Lower leg skin (tissue), 4 donors: ENCODE data around the gene MAPK8IP3. TPM values are rescaled to one million over a fixed set of nuclear protein-coding genes. Genes with fewer than 3 reads are reported as not detected.

Source experiments
- DNase-seq, 2 donors: peaks; one replicate each; pipeline ENCODE4 v3.0.0-alpha.2; 2019; ENCODE audit warnings: low spot score in 2 of 2
- H3K4me3 ChIP-seq: fragments of 200-600 bp; sonication (generic); 2 replicates; pipeline ENCODE4 v1.5.1; 2017; ENCODE audit warnings: mild to moderate bottlenecking, low read depth; ENCODE audit not compliant: poor library complexity, severe bottlenecking
- POLR2A ChIP-seq, 2 donors: fragments of 450-650 bp; IDR thresholded peaks; one replicate each; pipeline ENCODE4 v1.6.1; 2016 to 2017; ENCODE audit warnings: antibody characterized with exemption in 2 of 2, mild to moderate bottlenecking in 1 of 2, moderate library complexity in 1 of 2
- WGBS, 2 donors: methylation state at CpG; one replicate each; pipeline ENCODE4 v1.1.5; 2018; 5-methylcytosine and 5-hydroxymethylcytosine counted together
- intact Hi-C: fragments of 100-400 bp; cut with DNase I; formaldehyde crosslinking; loops from one replicate; pipeline ENCODE4 v1.15.0; 2023; ENCODE audit warnings: low total_unique reads
- total RNA-seq, 4 donors: library from RNA; depleted of rRNA; stranded (reverse); fragments of >200 nt; gene quantifications; one replicate each; pipeline ENCODE4 v1.1.0, GENCODE V29; 2016
- TF ChIP-seq, protein P1 (sequence below), 3 donors: fragments of 450-650 bp; IDR thresholded peaks; one replicate each; pipeline ENCODE4 v1.5.1; 2016; ENCODE audit warnings: antibody characterized with exemption in 3 of 3, mild to moderate bottlenecking in 3 of 3, moderate library complexity in 2 of 3

MAPK8IP3 gene
- total RNA-seq, 4 donors from 2014 or later: 59.9 to 95.8 (median 62.9) TPM

- peak in 1 of 2 donors; percentile 96 for DNase-seq
- peak within 1 kb of the TSS; percentile 69 for H3K4me3 ChIP-seq
- no peak for TF ChIP-seq POLR2A (IDR thresholded peaks at IDR 0.05)
- TF ChIP-seq, protein P1, sequence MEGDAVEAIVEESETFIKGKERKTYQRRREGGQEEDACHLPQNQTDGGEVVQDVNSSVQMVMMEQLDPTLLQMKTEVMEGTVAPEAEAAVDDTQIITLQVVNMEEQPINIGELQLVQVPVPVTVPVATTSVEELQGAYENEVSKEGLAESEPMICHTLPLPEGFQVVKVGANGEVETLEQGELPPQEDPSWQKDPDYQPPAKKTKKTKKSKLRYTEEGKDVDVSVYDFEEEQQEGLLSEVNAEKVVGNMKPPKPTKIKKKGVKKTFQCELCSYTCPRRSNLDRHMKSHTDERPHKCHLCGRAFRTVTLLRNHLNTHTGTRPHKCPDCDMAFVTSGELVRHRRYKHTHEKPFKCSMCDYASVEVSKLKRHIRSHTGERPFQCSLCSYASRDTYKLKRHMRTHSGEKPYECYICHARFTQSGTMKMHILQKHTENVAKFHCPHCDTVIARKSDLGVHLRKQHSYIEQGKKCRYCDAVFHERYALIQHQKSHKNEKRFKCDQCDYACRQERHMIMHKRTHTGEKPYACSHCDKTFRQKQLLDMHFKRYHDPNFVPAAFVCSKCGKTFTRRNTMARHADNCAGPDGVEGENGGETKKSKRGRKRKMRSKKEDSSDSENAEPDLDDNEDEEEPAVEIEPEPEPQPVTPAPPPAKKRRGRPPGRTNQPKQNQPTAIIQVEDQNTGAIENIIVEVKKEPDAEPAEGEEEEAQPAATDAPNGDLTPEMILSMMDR (IDR thresholded peaks at IDR 0.05): no peak
- intact Hi-C loops: no loop called here
- 1% methylated on average over 26 to 66 of the region's 108 CpGs for WGBS, 2 donors
Observed at GRCh38 chr16:1772908-1773702, 67.1 kb downstream of the MAPK8IP3 start, which contains the start of gene MRPS34. Gene MRPS34 (minus strand): TSS chr16:1773134. CDS start chr16:1773119, 15 bp downstream.

- TF ChIP-seq, protein P1 (IDR thresholded peaks at IDR 0.05): no peak
- no peak for TF ChIP-seq POLR2A (IDR thresholded peaks at IDR 0.05)
- intact Hi-C loops: no loop called here
- 3 to 15% methylated on average over 21 to 31 of the region's 45 CpGs for WGBS, 2 donors
- H3K4me3 ChIP-seq: peak overlapping the region; percentile 69
- no peak for DNase-seq
Observed at GRCh38 chr16:1773703-1774447, 67.9 kb downstream of the MAPK8IP3 start.

DNA sequence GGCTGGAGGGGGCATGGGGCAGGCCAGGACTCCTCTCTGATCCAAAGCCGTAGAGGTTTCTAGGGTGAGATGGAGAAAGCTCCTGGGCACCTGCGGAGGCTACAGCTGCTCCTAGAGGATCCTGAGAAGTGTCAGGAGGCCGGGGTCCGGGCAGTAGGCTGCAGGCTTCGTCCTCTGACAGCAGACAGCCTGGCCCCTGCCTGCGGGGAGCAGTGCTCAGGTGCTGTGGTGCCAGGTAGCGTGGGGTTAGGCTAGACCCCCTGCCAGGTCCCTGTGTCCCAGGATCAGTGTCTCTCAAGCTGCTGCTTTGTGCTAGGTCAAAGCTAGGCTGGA, 68.4 kb downstream of the MAPK8IP3 start:
- intact Hi-C loops: no loop called here
- H3K4me3 ChIP-seq: no peak overlapping the region
- no peak for DNase-seq
- 82 to 85% methylated on average over 7 of the region's 7 CpGs for WGBS, 2 donors
- TF ChIP-seq, protein P1 (IDR thresholded peaks at IDR 0.05): no peak
- no peak for TF ChIP-seq POLR2A (IDR thresholded peaks at IDR 0.05)

DNA sequence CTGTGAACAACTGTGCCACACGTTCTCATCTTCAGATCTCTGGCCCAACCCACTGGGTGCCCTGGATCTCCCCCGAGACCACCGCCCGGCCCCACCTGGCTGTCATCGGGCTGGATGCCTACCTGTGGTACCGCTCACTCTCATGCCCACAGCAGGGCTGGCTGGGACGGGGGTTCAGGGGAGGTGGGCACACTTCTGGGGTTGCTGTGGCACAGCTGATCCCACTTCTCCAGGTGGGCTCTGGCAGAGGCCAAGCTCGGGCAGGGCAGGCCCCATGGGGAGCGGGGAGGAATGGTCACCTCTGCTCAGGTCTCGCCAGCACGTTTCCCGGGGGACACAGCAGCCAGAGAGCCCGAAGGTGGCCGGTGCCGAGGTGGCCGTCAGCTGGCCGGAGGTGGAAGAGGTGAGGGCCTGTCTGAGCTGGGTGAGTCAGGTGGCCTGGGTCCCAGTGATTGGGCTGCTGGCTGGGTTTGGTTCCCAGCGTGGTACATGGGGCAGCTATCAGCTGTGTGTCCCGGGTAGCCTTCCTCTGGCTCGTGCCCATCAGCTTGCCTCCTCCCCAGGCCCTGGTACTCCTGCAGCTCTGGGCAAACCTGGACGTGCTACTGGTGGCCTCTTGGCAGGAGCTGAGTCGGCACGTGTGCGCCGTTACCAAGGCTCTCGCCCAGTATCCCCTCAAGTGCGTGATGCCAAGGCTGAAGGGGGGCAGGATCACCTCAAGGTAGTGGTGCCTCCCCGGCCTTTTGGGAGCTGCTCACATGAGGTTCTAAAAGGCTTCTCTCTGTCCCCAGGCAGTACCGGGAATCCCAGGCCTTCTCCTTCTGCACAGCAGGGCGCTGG, 69.2 kb downstream of the MAPK8IP3 start:
- WGBS, 2 donors: 85% methylated on average over 22 to 30 of the region's 30 CpGs
- DNase-seq: no peak
- TF ChIP-seq POLR2A (IDR thresholded peaks at IDR 0.05): no peak
- TF ChIP-seq, protein P1 (IDR thresholded peaks at IDR 0.05): no peak
- H3K4me3 ChIP-seq: no peak overlapping the region
- intact Hi-C loops: no loop called here

GRCh38 chr16:1775846-1776671, 70.1 kb downstream of the MAPK8IP3 start:
- DNase-seq: no peak
- intact Hi-C loops: no loop called here
- WGBS, 2 donors: 80 to 81% methylated on average over 15 to 27 of the region's 28 CpGs

More at GRCh38 chr16:1775846-1776671, 70.1 kb downstream of the MAPK8IP3 start:
- TF ChIP-seq POLR2A (IDR thresholded peaks at IDR 0.05): no peak
- TF ChIP-seq, protein P1 (IDR thresholded peaks at IDR 0.05): no peak
- H3K4me3 ChIP-seq: no peak overlapping the region
